ENCODE measurements around the gene CABLES2. TPM values are rescaled to one million over a fixed set of nuclear protein-coding genes. Genes with fewer than 3 reads are reported as not detected.

The CABLES2 gene
- total RNA-seq, 1 donor from 2014 or later = 19.1 TPM

GRCh38 chr20:62422636-62423325 is 15.7 kb upstream of the CABLES2 start:
- DNase-seq (no peak), ATAC-seq (no peak)
- intact Hi-C loops (cut with micrococcal nuclease) = loop anchor here (10.0 kb wide), 1 partner anchor 182 kb away; no protein-coding TSS in a partner anchor

- DNase-seq (no peak), ATAC-seq (no peak)
- intact Hi-C loops (cut with micrococcal nuclease) = loop anchor here (10.0 kb wide), 1 partner anchor 183 kb away; no protein-coding TSS in a partner anchor
Observed at GRCh38 chr20:62421716-62421990, 14.6 kb upstream of the CABLES2 start.

- DNase-seq = no peak
- ATAC-seq = peak; percentile 12
- intact Hi-C loops (cut with micrococcal nuclease) = loop anchor here (10.0 kb wide), 1 partner anchor 184 kb away; no protein-coding TSS in a partner anchor
Observed at GRCh38 chr20:62420846-62421715, 14.0 kb upstream of the CABLES2 start.

- ATAC-seq = no peak
- no peak for DNase-seq
- intact Hi-C loops (cut with micrococcal nuclease) = loop anchor here (10.0 kb wide), 1 partner anchor 185 kb away; no protein-coding TSS in a partner anchor
Observed at GRCh38 chr20:62419759-62420158, 12.7 kb upstream of the CABLES2 start.

- intact Hi-C loops (cut with micrococcal nuclease) = no loop called here
- DNase-seq = no peak
Observed at GRCh38 chr20:62418709-62419487, 11.8 kb upstream of the CABLES2 start.

GRCh38 chr20:62417981-62418708 is 11.1 kb upstream of the CABLES2 start:
- ATAC-seq (no peak), DNase-seq (no peak)
- intact Hi-C loops (cut with micrococcal nuclease) = no loop called here

More at GRCh38 chr20:62418709-62419487, 11.8 kb upstream of the CABLES2 start:
- ATAC-seq = no peak

GRCh38 chr20:62416651-62417637 is 9.9 kb upstream of the CABLES2 start:
- no peak for DNase-seq
- intact Hi-C loops (cut with micrococcal nuclease) = no loop called here
- no peak for ATAC-seq

- ATAC-seq (no peak), DNase-seq (no peak)
- intact Hi-C loops (cut with micrococcal nuclease) = no loop called here
Observed at GRCh38 chr20:62415354-62416111, 8.4 kb upstream of the CABLES2 start.

- intact Hi-C loops (cut with micrococcal nuclease) = no loop called here
- no peak for ATAC-seq
- DNase-seq = no peak
Observed at GRCh38 chr20:62413896-62414481, 6.9 kb upstream of the CABLES2 start.

GRCh38 chr20:62413025-62413570 is 6.0 kb upstream of the CABLES2 start:
- intact Hi-C loops (cut with micrococcal nuclease) = no loop called here
- no peak for ATAC-seq
- no peak for DNase-seq

- ATAC-seq = no peak
- DNase-seq = no peak
- intact Hi-C loops (cut with micrococcal nuclease) = no loop called here
Observed at GRCh38 chr20:62412194-62413024, 5.3 kb upstream of the CABLES2 start.

GRCh38 chr20:62411479-62412193 is 4.6 kb upstream of the CABLES2 start:
- no peak for ATAC-seq
- DNase-seq = no peak
- intact Hi-C loops (cut with micrococcal nuclease) = no loop called here

- ATAC-seq (no peak), DNase-seq (no peak)
- intact Hi-C loops (cut with micrococcal nuclease) = no loop called here
Observed at GRCh38 chr20:62410746-62411478, 3.8 kb upstream of the CABLES2 start.

- intact Hi-C loops (cut with micrococcal nuclease) = no loop called here
- ATAC-seq (peak; percentile 37), DNase-seq (peak; percentile 72)
Observed at GRCh38 chr20:62409931-62410745, 3.1 kb upstream of the CABLES2 start.

Measured in left ventricle myocardium superior (tissue), 1 donor.